ENCODE results near the gene SGSM2. TPM values are rescaled to one million over a fixed set of nuclear protein-coding genes. Genes with fewer than 3 reads are reported as not detected.

SGSM2 gene
- polyA plus RNA-seq, 3 donors = 3.0 to 130 (median 3.5) TPM

- no peak overlapping the region for H3K4me2 ChIP-seq (replicated peaks; ENCODE audit: extremely low read depth, low read length, poor library complexity, severe bottlenecking)
- WGBS (ENCODE audit: insufficient coverage) = 97% methylated on average over 30 of the region's 41 CpGs
Observed at GRCh38 chr17:2387086-2388019, 50.1 kb downstream of the SGSM2 start.

More at GRCh38 chr17:2387086-2388019, 50.1 kb downstream of the SGSM2 start:
- Mint-ChIP-seq H3K4me1 (peaks cover 37% of the 10 kb centered on the region), H3K9me3 (no peaks in the 10 kb centered on the region), H3K36me3 (peaks cover 58 to 77% of the 10 kb centered on the region in 2 donors), H3K4me3 (no peak overlapping the region), H3K27ac (peak overlapping the region in 4 of 7 donors; percentile 11 to 70 (median 28)), H3K27me3 (ENCODE audit: low read depth in 3 of 3) (peaks cover 0 to 2% (median 0%) of the 10 kb centered on the region in 3 donors)
- H3K9ac ChIP-seq (ENCODE audit: insufficient read depth, low read length, poor library complexity, severe bottlenecking) = no peak overlapping the region
- peaks cover 32% of the 10 kb centered on the region for H3K79me2 ChIP-seq (ENCODE audit: insufficient read depth, low read length)
- H3K27ac ChIP-seq (ENCODE audit: low read depth in 1 of 2, low read length in 2 of 2) = no peak overlapping the region
- peaks cover 41% of the 10 kb centered on the region for H4K20me1 ChIP-seq (ENCODE audit: insufficient read depth, low read length)
- H2AFZ ChIP-seq (ENCODE audit: insufficient read depth, low read depth, low read length, poor library complexity, severe bottlenecking) = no peak overlapping the region
- intact Hi-C loops (cut with micrococcal nuclease) = loop anchor here in 1 of 2 donors (10.0 kb wide), 1 partner anchor 287 kb away; no protein-coding TSS in a partner anchor
- no peak overlapping the region for H3K4me3 ChIP-seq (replicated peaks in 1 of 3; ENCODE audit: low read depth in 2 of 3, low read length in 3 of 3)
- DNase-seq = no peak
- no peaks in the 10 kb centered on the region for H3K27me3 ChIP-seq (ENCODE audit: control insufficient read depth in 2 of 2, insufficient read depth in 2 of 2, low read length in 2 of 2)
- H3K36me3 ChIP-seq (replicated peaks in 1 of 2; ENCODE audit: control insufficient read depth in 1 of 2, insufficient read depth in 2 of 2, low read length in 2 of 2) = peaks cover 51 to 52% of the 10 kb centered on the region in 2 donors
- TF ChIP-seq CTCF (IDR thresholded peaks at IDR 0.05) = no peak
- H3K9me3 ChIP-seq (replicated peaks in 1 of 2; ENCODE audit: control insufficient read depth in 1 of 2, insufficient read depth in 1 of 2, low read length in 2 of 2) = no peaks in the 10 kb centered on the region
- peaks cover 29 to 35% of the 10 kb centered on the region in 2 donors for H3K4me1 ChIP-seq (ENCODE audit: control insufficient read depth in 1 of 2, insufficient read depth in 2 of 2, low read length in 2 of 2)

Measured in CD14-positive monocyte (primary cell).